ENCODE measurements around the gene CNR2. TPM values are rescaled to one million over a fixed set of nuclear protein-coding genes. Genes with fewer than 3 reads are reported as not detected.

CNR2 gene
- total and polyA plus RNA-seq, 10 donors, result 15.0 to 26.6 (median 19.9) TPM

DNA sequence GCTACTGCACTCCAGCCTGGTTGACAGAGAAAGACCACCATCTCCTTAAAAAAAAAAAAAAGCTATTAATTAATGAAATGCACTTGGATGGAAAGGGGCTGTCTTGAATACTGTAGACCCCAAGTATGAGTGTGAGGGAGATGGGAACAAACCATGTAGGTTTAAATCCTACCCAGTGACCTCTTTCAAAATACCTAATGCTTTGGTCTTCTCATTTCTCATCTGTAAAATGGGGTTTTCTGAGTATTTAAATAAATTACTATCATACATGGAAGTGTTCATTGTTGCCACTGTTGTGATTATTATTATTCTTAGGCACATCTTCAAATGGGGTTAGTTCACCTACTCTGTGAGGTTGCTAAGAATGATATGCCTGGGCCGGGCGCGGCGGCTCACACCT lies 27.9 kb downstream of the CNR2 start:
- intact Hi-C loops (cut with DNase I; ENCODE audit: low total_unique reads), result no loop called here
- peaks cover 3 to 42% (median 30%) of the 10 kb centered on the region in 6 donors for H3K4me1 ChIP-seq
- TF ChIP-seq, protein P1, sequence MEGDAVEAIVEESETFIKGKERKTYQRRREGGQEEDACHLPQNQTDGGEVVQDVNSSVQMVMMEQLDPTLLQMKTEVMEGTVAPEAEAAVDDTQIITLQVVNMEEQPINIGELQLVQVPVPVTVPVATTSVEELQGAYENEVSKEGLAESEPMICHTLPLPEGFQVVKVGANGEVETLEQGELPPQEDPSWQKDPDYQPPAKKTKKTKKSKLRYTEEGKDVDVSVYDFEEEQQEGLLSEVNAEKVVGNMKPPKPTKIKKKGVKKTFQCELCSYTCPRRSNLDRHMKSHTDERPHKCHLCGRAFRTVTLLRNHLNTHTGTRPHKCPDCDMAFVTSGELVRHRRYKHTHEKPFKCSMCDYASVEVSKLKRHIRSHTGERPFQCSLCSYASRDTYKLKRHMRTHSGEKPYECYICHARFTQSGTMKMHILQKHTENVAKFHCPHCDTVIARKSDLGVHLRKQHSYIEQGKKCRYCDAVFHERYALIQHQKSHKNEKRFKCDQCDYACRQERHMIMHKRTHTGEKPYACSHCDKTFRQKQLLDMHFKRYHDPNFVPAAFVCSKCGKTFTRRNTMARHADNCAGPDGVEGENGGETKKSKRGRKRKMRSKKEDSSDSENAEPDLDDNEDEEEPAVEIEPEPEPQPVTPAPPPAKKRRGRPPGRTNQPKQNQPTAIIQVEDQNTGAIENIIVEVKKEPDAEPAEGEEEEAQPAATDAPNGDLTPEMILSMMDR (IDR thresholded peaks at IDR 0.05 in 8 of 11, conservative IDR thresholded peaks at IDR 0.05 in 3 of 11), result no peak
- TF ChIP-seq POLR2A (IDR thresholded peaks at IDR 0.05), result no peak
- no peak for TF ChIP-seq POLR2AphosphoS5 (IDR thresholded peaks at IDR 0.05)

DNA sequence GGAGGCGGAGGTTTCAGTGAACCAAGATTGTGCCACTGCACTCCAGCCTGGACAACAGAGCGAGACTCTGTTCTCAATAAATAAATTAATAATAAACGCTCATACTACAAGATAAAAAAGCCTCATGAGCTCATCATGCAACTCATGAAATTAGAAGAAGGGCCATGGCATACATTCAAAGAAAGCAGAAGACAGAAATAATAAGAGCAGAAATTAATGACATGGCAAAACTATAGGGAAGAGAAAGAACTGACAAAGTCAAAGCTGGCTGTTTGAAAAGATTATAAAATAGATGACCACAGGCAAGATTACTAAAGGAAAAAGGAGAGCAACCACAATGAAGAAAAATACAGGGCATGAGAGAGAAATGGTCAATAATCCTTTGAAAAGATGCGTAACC lies 30.4 kb downstream of the CNR2 start:
- H3K4me1 ChIP-seq, result peaks cover 0 to 17% (median 11%) of the 10 kb centered on the region in 6 donors
- H3K27me3 ChIP-seq (replicated peaks in 1 of 7), result no peaks in the 10 kb centered on the region
- WGBS, 5 donors, result 65 to 90% (median 82%) methylated on average over 4 of the region's 4 CpGs
- H3K36me3 ChIP-seq, result peaks cover 0 to 47% (median 9%) of the 10 kb centered on the region in 6 donors
- H3K27ac ChIP-seq, result peak overlapping the region in 1 of 8 donors; percentile 7
- no peak overlapping the region for H3K4me3 ChIP-seq
- intact Hi-C loops (cut with DNase I; ENCODE audit: low total_unique reads), result no loop called here
- no peak for DNase-seq
- TF ChIP-seq, protein P1 (IDR thresholded peaks at IDR 0.05 in 8 of 11, conservative IDR thresholded peaks at IDR 0.05 in 3 of 11), result no peak
- TF ChIP-seq POLR2A (IDR thresholded peaks at IDR 0.05) (no peak), POLR2AphosphoS5 (IDR thresholded peaks at IDR 0.05) (no peak)
- peaks cover 8 to 23% (median 22%) of the 10 kb centered on the region in 8 donors for H3K9me3 ChIP-seq

More for the DNA sequence above, 27.9 kb downstream of the CNR2 start:
- DNase-seq, result no peak
- 70 to 93% (median 92%) methylated on average over 4 of the region's 4 CpGs for whole genome bisulfite sequencing, 5 donors
- Histone ChIP-seq H3K9me3 (no peaks in the 10 kb centered on the region), H3K27me3 (replicated peaks in 1 of 7) (no peaks in the 10 kb centered on the region), H3K4me3 (no peak overlapping the region), H3K36me3 (peaks cover 0 to 25% (median 0%) of the 10 kb centered on the region in 6 donors), H3K27ac (no peak overlapping the region)

DNA sequence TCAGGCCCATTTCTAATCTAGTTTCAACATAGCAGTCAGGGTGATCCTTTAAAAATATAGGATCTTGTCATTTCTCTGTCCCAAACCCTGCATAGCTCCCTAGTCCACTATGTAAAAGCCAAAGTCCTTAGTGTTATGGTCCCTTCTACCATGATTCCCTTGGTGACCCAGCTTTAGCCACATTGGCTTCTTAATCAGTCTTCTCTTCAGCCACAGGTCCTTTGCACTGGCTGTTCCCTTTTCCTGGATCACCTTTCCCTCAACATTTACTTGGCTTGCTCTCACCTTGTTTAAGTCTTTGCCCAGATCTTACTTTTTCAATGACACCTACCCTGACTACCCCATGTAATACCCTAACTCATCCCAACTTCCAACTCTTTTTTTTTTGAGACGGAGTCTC lies 33.4 kb downstream of the CNR2 start:
- Histone ChIP-seq H3K27ac (no peak overlapping the region), H3K9me3 (peaks cover 8 to 30% (median 25%) of the 10 kb centered on the region in 8 donors), H3K36me3 (peaks cover 0 to 60% (median 9%) of the 10 kb centered on the region in 6 donors), H3K4me3 (no peak overlapping the region), H3K27me3 (replicated peaks in 1 of 7) (no peaks in the 10 kb centered on the region), H3K4me1 (no peaks in the 10 kb centered on the region)
- no peak for DNase-seq
- intact Hi-C loops (cut with DNase I; ENCODE audit: low total_unique reads), result no loop called here
- TF ChIP-seq POLR2A (IDR thresholded peaks at IDR 0.05) (no peak), POLR2AphosphoS5 (IDR thresholded peaks at IDR 0.05) (no peak)
- TF ChIP-seq, protein P1 (IDR thresholded peaks at IDR 0.05 in 8 of 11, conservative IDR thresholded peaks at IDR 0.05 in 3 of 11), result no peak
- 79 to 100% (median 97%) methylated on average over 1 of the region's 1 CpG; no CpG with 5 or more reads in 1 of the 5 donors for WGBS, 5 donors

DNA sequence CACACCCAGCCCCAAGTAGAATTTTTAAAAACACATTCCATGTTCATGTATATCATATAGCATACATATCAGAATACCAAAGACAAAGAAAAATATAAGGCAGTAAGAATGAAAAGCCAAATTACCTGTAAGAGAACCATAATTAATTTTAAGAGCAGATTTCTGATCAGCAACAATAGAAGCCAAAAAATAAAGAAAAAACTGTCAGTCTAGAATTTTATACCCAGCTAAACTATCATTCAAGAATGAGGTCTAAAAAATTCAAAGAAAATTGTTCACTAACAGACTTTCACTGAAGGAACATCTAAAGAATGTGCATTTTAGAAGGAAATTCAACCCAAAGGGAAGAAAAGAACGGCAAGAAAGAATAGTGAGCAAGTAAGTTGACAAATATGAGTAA lies 34.5 kb downstream of the CNR2 start:
- Histone ChIP-seq H3K27me3 (replicated peaks in 1 of 7) (no peaks in the 10 kb centered on the region), H3K9me3 (peaks cover 8 to 30% (median 25%) of the 10 kb centered on the region in 8 donors), H3K4me1 (no peaks in the 10 kb centered on the region), H3K36me3 (peaks cover 0 to 72% (median 9%) of the 10 kb centered on the region in 6 donors), H3K4me3 (no peak overlapping the region), H3K27ac (no peak overlapping the region)
- DNase-seq, result no peak
- TF ChIP-seq, protein P1 (IDR thresholded peaks at IDR 0.05 in 8 of 11, conservative IDR thresholded peaks at IDR 0.05 in 3 of 11), result no peak
- no peak for TF ChIP-seq POLR2A (IDR thresholded peaks at IDR 0.05)
- 81 to 94% (median 90%) methylated on average over 1 of the region's 1 CpG for WGBS, 5 donors
- intact Hi-C loops (cut with DNase I; ENCODE audit: low total_unique reads), result no loop called here
